B cell (primary cell): Measurements from ENCODE around the gene DROSHA.
"Not testable (repeated sequence)": the region's sequence is repeated elsewhere in the genome, so short reads cannot be mapped to it uniquely, and the experiment has no call there.

Experiments
- EZH2 ChIP-seq: IDR thresholded peaks from 2 replicates; pipeline ENCODE4 v1.6.1; 2012; ENCODE audit warnings: borderline replicate concordance, low read depth, mild to moderate bottlenecking, moderate library complexity, low read length; ENCODE audit not compliant: insufficient read depth, poor library complexity, severe bottlenecking
- TF ChIP-seq, protein P1 (sequence below): fragments of 200-600 bp; IDR thresholded peaks from one replicate; pipeline ENCODE4 v1.8.0; 2022; ENCODE audit warnings: antibody characterized with exemption, mild to moderate bottlenecking

DNA sequence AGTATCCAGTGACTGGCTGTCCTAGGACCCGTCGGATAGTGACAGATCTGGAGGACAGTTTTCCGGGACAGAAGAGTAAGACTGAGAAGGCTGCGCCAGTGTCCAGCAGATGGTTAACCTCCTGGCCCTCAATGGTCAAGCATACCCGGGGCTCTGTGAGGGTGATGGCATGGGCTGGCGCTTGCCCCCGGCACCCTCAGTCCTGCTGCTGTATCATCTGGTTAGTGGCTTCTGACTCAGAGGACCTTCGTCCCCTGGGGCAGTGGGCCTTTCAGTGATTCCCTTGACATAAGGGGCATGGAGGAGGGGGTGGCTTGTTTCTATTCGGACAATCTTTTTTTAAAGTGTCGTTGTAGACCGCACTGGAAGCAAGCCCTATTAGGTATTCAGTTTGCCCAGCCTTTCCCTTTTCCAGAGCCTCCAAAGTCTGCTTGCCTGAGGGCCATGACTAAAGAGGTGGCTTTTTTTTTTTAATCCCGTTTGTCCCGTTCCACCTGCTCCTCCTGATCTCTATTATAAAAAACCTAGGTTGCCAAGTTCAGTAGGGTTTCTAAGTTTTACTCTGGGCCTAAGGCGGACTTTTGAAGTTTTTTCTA lies 136.3 kb downstream of the DROSHA start:
- TF ChIP-seq, protein P1, sequence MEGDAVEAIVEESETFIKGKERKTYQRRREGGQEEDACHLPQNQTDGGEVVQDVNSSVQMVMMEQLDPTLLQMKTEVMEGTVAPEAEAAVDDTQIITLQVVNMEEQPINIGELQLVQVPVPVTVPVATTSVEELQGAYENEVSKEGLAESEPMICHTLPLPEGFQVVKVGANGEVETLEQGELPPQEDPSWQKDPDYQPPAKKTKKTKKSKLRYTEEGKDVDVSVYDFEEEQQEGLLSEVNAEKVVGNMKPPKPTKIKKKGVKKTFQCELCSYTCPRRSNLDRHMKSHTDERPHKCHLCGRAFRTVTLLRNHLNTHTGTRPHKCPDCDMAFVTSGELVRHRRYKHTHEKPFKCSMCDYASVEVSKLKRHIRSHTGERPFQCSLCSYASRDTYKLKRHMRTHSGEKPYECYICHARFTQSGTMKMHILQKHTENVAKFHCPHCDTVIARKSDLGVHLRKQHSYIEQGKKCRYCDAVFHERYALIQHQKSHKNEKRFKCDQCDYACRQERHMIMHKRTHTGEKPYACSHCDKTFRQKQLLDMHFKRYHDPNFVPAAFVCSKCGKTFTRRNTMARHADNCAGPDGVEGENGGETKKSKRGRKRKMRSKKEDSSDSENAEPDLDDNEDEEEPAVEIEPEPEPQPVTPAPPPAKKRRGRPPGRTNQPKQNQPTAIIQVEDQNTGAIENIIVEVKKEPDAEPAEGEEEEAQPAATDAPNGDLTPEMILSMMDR: not testable (repeated sequence)
- TF ChIP-seq EZH2: not testable (repeated sequence)
